ENCODE data around the gene LRRK1. TPM values are rescaled to one million over a fixed set of nuclear protein-coding genes. Genes with fewer than 3 reads are reported as not detected.

The LRRK1 gene
- total and polyA plus RNA-seq, 2 donors (not counting 1 experiment from before 2014, with no cell fraction given) = 19.8 to 53.0 TPM

DNA sequence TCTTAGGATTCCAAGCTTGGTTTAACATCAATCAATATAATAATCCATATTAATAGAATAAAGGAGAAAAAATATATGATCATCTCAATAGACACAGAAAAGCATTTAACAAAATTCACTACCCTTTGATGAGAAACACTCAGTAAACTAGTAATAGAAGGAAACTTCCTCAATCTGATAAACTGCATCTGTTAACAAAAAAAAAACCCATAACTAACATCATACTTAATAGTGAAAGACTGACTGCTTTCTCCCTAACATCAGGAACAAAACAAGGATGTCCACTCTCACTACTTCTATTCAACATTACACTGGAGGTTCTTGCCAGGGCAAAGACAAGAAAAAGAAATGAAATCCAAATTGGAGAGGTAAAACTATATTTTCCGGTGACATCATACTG lies 30.5 kb downstream of the LRRK1 start:
- H3K4me1 Mint-ChIP-seq = peaks cover 33% of the 10 kb centered on the region
- DNase-seq (no peak), ATAC-seq (ENCODE audit: low read depth) (no peak)
- no peaks in the 10 kb centered on the region for H3K27me3 Mint-ChIP-seq
- H3K27ac ChIP-seq (ENCODE audit: low read length in 2 of 2) = no peak overlapping the region
- H3K4me1 ChIP-seq (ENCODE audit: control insufficient read depth in 2 of 2, insufficient read depth in 2 of 2, low read length in 2 of 2) = peaks cover 0 to 6% of the 10 kb centered on the region in 2 donors
- peaks cover 0 to 2% of the 10 kb centered on the region in 2 experiments for H3K36me3 ChIP-seq (replicated peaks in 1 of 2; ENCODE audit: control extremely low read depth in 1 of 2, control insufficient read depth in 1 of 2, extremely low read depth in 1 of 2, insufficient read depth in 2 of 2, low read length in 1 of 2)
- peaks cover 0 to 5% (median 1%) of the 10 kb centered on the region in 3 donors for H3K9me3 ChIP-seq (ENCODE audit: control extremely low read depth in 1 of 3, control insufficient read depth in 2 of 3, insufficient read depth in 1 of 3, low read length in 2 of 3)
- no peaks in the 10 kb centered on the region for H4K20me1 ChIP-seq (ENCODE audit: control insufficient read depth, insufficient read depth, low read length, poor library complexity, severe bottlenecking)
- intact Hi-C loops (cut with micrococcal nuclease) = no loop called here
- ChIA-PET CTCF (no interaction called here), POLR2A (no interaction called here)
- no peaks in the 10 kb centered on the region for H3K27me3 ChIP-seq (replicated peaks in 1 of 4; ENCODE audit: control extremely low read depth in 1 of 4, control insufficient read depth in 3 of 4, insufficient read depth in 4 of 4, low read length in 3 of 4)
- H3K79me2 ChIP-seq (ENCODE audit: control insufficient read depth, insufficient read depth, low read length) = peaks cover 11% of the 10 kb centered on the region
- no peak for TF ChIP-seq EZH2 (IDR thresholded peaks at IDR 0.05; ENCODE audit: borderline replicate concordance, insufficient read depth, low read depth, low read length, poor library complexity, severe bottlenecking)
- TF ChIP-seq, protein P1, sequence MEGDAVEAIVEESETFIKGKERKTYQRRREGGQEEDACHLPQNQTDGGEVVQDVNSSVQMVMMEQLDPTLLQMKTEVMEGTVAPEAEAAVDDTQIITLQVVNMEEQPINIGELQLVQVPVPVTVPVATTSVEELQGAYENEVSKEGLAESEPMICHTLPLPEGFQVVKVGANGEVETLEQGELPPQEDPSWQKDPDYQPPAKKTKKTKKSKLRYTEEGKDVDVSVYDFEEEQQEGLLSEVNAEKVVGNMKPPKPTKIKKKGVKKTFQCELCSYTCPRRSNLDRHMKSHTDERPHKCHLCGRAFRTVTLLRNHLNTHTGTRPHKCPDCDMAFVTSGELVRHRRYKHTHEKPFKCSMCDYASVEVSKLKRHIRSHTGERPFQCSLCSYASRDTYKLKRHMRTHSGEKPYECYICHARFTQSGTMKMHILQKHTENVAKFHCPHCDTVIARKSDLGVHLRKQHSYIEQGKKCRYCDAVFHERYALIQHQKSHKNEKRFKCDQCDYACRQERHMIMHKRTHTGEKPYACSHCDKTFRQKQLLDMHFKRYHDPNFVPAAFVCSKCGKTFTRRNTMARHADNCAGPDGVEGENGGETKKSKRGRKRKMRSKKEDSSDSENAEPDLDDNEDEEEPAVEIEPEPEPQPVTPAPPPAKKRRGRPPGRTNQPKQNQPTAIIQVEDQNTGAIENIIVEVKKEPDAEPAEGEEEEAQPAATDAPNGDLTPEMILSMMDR (IDR thresholded peaks at IDR 0.05) = no peak
- H3K9ac ChIP-seq (ENCODE audit: low read length) = no peak overlapping the region
- H3K9me3 Mint-ChIP-seq (ENCODE audit: insufficient read depth) = no peaks in the 10 kb centered on the region
- H3K4me3 ChIP-seq (ENCODE audit: control extremely low read depth in 1 of 5, extremely low read depth in 1 of 5, insufficient read depth in 1 of 5, low read depth in 2 of 5, low read length in 4 of 5) = no peak overlapping the region
- no peak overlapping the region for H3K4me2 ChIP-seq (replicated peaks; ENCODE audit: low read depth, low read length, poor library complexity, severe bottlenecking)
- H3K4me3 Mint-ChIP-seq = peak overlapping the region; percentile 2
- no CpG with 5 or more reads among the region's 1 CpG for WGBS (ENCODE audit: insufficient coverage)
- peak overlapping the region; percentile 21 for H3K27ac Mint-ChIP-seq
- no peak overlapping the region for H2AFZ ChIP-seq (ENCODE audit: insufficient read depth, low read depth, low read length, poor library complexity, severe bottlenecking)

DNA sequence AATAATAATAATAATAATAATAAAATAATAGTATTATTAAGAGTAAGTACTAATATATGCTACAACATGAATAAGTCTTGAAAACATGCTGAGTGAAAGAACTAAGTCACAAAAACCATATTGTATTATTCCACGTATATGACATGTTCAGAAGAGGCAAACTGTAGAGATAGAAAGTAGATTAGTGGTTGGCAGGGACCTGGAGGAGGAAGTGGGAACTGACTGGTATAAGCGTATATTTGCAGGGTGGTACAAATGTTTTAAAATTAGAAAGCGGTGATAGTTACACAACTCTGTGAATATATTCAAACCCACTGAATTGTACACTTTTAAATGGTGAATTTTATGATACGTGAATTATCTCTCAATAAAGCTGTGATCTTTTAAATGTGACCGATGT lies 32.8 kb downstream of the LRRK1 start:
- Mint-ChIP-seq H3K4me1 (peaks cover 41% of the 10 kb centered on the region), H3K27me3 (no peaks in the 10 kb centered on the region), H3K9me3 (ENCODE audit: insufficient read depth) (no peaks in the 10 kb centered on the region), H3K4me3 (no peak overlapping the region), H3K27ac (no peak overlapping the region)
- Histone ChIP-seq H4K20me1 (ENCODE audit: control insufficient read depth, insufficient read depth, low read length, poor library complexity, severe bottlenecking) (no peaks in the 10 kb centered on the region), H3K4me2 (replicated peaks; ENCODE audit: low read depth, low read length, poor library complexity, severe bottlenecking) (no peak overlapping the region), H3K36me3 (replicated peaks in 1 of 2; ENCODE audit: control extremely low read depth in 1 of 2, control insufficient read depth in 1 of 2, extremely low read depth in 1 of 2, insufficient read depth in 2 of 2, low read length in 1 of 2) (peaks cover 0 to 2% of the 10 kb centered on the region in 2 experiments), H3K27me3 (replicated peaks in 1 of 4; ENCODE audit: control extremely low read depth in 1 of 4, control insufficient read depth in 3 of 4, insufficient read depth in 4 of 4, low read length in 3 of 4) (no peaks in the 10 kb centered on the region), H3K4me1 (ENCODE audit: control insufficient read depth in 2 of 2, insufficient read depth in 2 of 2, low read length in 2 of 2) (peaks cover 0 to 6% of the 10 kb centered on the region in 2 donors), H2AFZ (ENCODE audit: insufficient read depth, low read depth, low read length, poor library complexity, severe bottlenecking) (no peak overlapping the region), H3K9me3 (ENCODE audit: control extremely low read depth in 1 of 3, control insufficient read depth in 2 of 3, insufficient read depth in 1 of 3, low read length in 2 of 3) (peaks cover 0 to 5% (median 1%) of the 10 kb centered on the region in 3 donors), H3K4me3 (ENCODE audit: control extremely low read depth in 1 of 5, extremely low read depth in 1 of 5, insufficient read depth in 1 of 5, low read depth in 2 of 5, low read length in 4 of 5) (no peak overlapping the region), H3K79me2 (ENCODE audit: control insufficient read depth, insufficient read depth, low read length) (peaks cover 6% of the 10 kb centered on the region), H3K9ac (ENCODE audit: low read length) (no peak overlapping the region), H3K27ac (ENCODE audit: low read length in 2 of 2) (no peak overlapping the region)
- intact Hi-C loops (cut with micrococcal nuclease) = no loop called here
- no peak for TF ChIP-seq EZH2 (IDR thresholded peaks at IDR 0.05; ENCODE audit: borderline replicate concordance, insufficient read depth, low read depth, low read length, poor library complexity, severe bottlenecking)
- TF ChIP-seq, protein P1 (IDR thresholded peaks at IDR 0.05) = no peak
- POLR2A ChIA-PET = no interaction called here
- DNase-seq = no peak
- WGBS (ENCODE audit: insufficient coverage) = no CpG with 5 or more reads among the region's 5 CpGs
- CTCF ChIA-PET = interaction anchor here (2.1 kb wide), 1 partner anchor 34 kb away, joined by 7 read pairs; no protein-coding TSS in a partner anchor
- ATAC-seq (ENCODE audit: low read depth) = no peak
